ENCODE measurements around the gene EWSR1.

Gene EWSR1

DNA sequence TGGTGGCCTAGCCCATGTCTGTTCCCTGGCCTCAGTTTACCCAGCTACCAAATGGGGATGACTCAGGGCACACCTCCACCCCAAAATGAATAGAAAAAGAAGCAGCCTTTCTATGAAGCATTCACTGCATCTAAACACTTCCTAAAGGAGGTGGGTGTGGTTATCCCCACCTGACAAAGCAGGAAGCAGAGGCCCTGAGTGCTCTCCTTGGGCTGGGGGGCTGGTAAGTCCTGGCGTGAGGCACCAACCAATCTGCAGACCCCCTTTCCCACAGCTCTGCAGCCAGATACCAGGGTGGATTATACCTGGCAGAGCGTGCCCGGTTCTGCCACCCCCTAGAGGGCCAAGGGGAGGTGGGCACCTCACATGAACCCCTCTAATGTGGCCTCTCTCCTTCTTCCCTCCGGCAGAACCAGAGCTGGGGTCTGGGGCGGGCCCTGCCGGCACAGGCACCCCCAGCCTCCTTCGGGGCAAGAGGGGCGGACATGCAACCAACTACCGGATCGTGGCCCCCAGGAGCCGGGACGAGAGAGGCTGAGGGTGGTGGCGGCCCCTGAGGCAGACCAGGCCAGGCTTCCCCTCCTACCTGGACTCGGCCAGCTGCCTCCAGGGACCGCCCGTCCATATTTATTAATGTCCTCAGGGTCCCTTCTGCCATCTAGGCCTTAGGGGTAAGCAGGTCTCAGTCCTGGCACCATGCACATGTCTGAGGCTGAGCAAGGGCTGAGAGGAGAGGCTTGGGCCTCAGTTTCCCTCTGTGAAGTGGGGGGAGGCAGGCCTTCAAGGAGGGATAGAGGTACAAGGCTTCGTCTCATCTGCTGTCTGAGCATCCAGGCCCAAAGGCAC is 9.4 kb upstream of the EWSR1 start:
- intact Hi-C loops (cut with micrococcal nuclease), result no loop called here
- no peaks in the 10 kb centered on the region for H3K27me3 Mint-ChIP-seq
- peaks cover 27% of the 10 kb centered on the region for H3K36me3 Mint-ChIP-seq (ENCODE audit: low read depth)
- H3K4me1 Mint-ChIP-seq (ENCODE audit: low read depth), result no peaks in the 10 kb centered on the region
- H3K9me3 Mint-ChIP-seq, result no peaks in the 10 kb centered on the region
- H3K4me3 Mint-ChIP-seq, result no peak overlapping the region
- H3K27ac Mint-ChIP-seq, result no peak overlapping the region

DNA sequence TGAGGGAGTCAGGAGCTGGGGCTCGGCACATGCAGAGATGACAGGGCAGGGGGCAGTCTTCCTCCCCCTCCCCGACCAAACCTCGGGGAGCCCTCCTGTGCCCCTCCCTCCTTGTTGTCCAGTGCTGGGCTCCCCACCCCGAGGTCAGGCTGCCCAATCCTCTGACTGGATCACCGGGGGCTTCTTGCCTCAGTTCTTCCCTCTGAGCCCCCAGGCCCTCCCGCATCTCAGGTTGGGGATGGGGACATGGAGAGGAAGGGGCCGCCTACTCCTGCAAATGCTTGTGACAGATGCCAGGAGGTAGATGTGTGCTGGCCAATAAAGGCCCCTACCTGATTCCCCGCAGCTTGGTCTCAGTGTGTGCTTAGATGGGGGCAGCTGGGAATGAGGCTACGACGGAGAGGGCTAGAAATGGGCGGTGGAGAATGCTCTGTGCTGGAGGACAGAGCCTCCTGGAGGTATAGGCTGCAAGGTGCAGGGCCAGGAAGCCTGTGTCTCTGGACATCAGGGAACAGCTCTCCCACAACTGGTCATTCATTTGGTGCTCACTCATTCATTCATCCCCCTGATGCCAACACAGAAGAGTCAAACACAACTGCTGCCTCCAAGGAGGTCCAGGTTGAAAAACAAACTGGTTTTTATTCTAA is 8.7 kb upstream of the EWSR1 start:
- Mint-ChIP-seq H3K4me1 (ENCODE audit: low read depth) (no peaks in the 10 kb centered on the region), H3K9me3 (no peaks in the 10 kb centered on the region), H3K27ac (no peak overlapping the region), H3K4me3 (no peak overlapping the region), H3K27me3 (no peaks in the 10 kb centered on the region), H3K36me3 (ENCODE audit: low read depth) (peaks cover 35% of the 10 kb centered on the region)
- intact Hi-C loops (cut with micrococcal nuclease), result no loop called here

- peaks cover 42% of the 10 kb centered on the region for H3K36me3 Mint-ChIP-seq (ENCODE audit: low read depth)
- no peak overlapping the region for H3K4me3 Mint-ChIP-seq
- H3K9me3 Mint-ChIP-seq, result no peaks in the 10 kb centered on the region
- intact Hi-C loops (cut with micrococcal nuclease), result no loop called here
- H3K27ac Mint-ChIP-seq, result no peak overlapping the region
- no peaks in the 10 kb centered on the region for H3K27me3 Mint-ChIP-seq
- no peaks in the 10 kb centered on the region for H3K4me1 Mint-ChIP-seq (ENCODE audit: low read depth)
These were observed 8.0 kb upstream of the EWSR1 start for GRCh38 chr22:29260031-29260560.

GRCh38 chr22:29260601-29261315 is 7.3 kb upstream of the EWSR1 start:
- intact Hi-C loops (cut with micrococcal nuclease), result no loop called here
- Mint-ChIP-seq H3K4me3 (no peak overlapping the region), H3K4me1 (ENCODE audit: low read depth) (peaks cover 2% of the 10 kb centered on the region), H3K27me3 (no peaks in the 10 kb centered on the region), H3K9me3 (no peaks in the 10 kb centered on the region), H3K36me3 (ENCODE audit: low read depth) (peaks cover 48% of the 10 kb centered on the region), H3K27ac (no peak overlapping the region)

GRCh38 chr22:29263791-29264276 is 4.2 kb upstream of the EWSR1 start:
- H3K9me3 Mint-ChIP-seq, result no peaks in the 10 kb centered on the region
- H3K36me3 Mint-ChIP-seq (ENCODE audit: low read depth), result peaks cover 79% of the 10 kb centered on the region
- H3K4me1 Mint-ChIP-seq (ENCODE audit: low read depth), result peaks cover 19% of the 10 kb centered on the region
- no peak overlapping the region for H3K4me3 Mint-ChIP-seq
- no peak overlapping the region for H3K27ac Mint-ChIP-seq
- intact Hi-C loops (cut with micrococcal nuclease), result no loop called here
- no peaks in the 10 kb centered on the region for H3K27me3 Mint-ChIP-seq

GRCh38 chr22:29265305-29265704 is 2.8 kb upstream of the EWSR1 start:
- intact Hi-C loops (cut with micrococcal nuclease), result no loop called here
- Mint-ChIP-seq H3K9me3 (no peaks in the 10 kb centered on the region), H3K4me3 (no peak overlapping the region), H3K27ac (peak overlapping the region; percentile 100), H3K27me3 (no peaks in the 10 kb centered on the region), H3K36me3 (ENCODE audit: low read depth) (peaks cover 76% of the 10 kb centered on the region), H3K4me1 (ENCODE audit: low read depth) (peaks cover 28% of the 10 kb centered on the region)

DNA sequence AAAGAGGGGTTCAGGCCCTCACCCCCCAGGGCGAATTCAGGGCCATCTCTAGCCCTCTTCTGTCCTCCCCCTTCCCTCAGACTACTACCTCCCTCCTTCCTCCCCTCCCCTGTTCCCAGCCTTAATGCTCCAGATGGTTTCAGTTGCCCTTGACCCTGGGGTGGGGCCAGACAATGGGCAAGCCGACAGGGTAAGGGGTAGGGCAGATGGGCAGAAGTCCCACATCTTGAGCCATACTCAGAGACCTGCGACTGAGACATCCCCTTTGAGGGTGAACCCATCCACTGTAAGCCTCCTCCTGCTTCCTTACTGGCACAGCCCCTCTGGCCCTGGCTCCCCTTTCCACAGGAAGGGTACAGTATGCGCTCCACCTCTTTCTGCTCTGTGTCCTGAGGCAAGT is 2.1 kb upstream of the EWSR1 start:
- Mint-ChIP-seq H3K27ac (peak overlapping the region; percentile 100), H3K27me3 (no peaks in the 10 kb centered on the region), H3K9me3 (no peaks in the 10 kb centered on the region), H3K4me1 (ENCODE audit: low read depth) (peaks cover 34% of the 10 kb centered on the region), H3K4me3 (no peak overlapping the region), H3K36me3 (ENCODE audit: low read depth) (peaks cover 76% of the 10 kb centered on the region)
- intact Hi-C loops (cut with micrococcal nuclease), result no loop called here

DNA sequence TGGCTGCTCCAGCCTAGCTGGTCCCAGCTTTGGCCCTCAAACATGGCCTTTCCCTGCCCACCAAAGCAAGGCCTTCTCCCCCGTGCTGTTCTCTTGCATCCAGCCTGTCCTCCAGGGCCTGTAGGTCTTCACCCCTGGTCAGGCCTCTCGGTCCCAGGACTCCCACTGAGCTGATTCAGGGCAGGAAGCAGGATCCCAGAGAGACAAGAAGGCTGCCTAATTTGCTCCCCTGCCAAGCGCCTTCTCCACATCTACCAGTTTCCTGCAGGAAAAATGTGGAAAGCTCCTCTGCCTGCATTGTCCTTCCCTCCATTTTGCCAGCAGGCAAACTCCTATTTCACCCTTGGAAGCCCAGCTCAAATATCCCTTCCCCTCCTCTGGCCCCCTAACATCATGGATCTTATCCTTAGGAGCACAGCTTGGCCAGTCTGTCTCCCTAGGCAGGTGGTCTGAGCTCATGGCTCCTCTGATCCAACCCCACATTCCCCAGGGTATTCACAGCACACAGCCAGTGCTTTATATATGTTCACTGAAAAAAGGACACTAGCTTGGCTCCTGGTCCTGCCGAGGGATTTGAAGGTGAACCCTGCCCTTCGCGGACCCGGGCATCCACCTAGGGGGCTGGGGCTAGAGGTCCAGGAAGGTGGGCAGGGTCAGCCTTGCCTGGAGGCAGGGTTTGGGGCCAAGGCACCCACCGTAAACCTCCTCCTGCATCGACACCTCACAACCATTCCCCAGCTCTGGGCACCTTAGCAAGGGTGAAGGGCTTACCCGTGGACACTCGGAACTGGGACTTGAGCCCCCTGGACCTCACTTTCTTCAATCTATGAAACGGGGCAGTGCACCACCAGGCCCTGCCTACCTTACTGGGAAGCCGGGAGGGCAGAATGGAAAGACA is 1.3 kb upstream of the EWSR1 start:
- peaks cover 82% of the 10 kb centered on the region for H3K36me3 Mint-ChIP-seq (ENCODE audit: low read depth)

DNA sequence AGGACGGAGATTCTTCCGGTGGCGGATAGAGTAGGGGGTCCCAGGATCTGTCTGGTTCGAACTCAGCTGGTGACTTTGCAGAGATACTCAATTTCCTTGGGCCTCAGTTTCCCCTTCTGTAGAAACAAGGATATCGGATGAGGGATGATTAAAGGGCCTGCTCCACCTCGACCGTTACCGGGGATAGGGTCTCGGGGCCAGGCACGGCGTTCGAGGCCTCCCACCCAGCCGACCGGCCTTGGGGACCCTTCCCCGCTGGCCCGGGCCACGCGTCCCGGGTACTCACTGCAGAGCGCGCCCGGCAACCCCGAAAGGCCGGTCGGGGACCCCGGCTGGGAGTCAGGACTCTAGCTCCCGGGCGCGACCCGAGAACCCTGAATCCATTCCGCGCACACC is 608 bp upstream of the EWSR1 start:
- Mint-ChIP-seq H3K36me3 (ENCODE audit: low read depth) (peaks cover 88% of the 10 kb centered on the region), H3K27ac (peak overlapping the region; percentile 100), H3K4me1 (ENCODE audit: low read depth) (peaks cover 46% of the 10 kb centered on the region), H3K4me3 (peak overlapping the region; percentile 87), H3K9me3 (no peaks in the 10 kb centered on the region), H3K27me3 (no peaks in the 10 kb centered on the region)
- intact Hi-C loops (cut with micrococcal nuclease), result no loop called here

More for the DNA sequence above, 1.3 kb upstream of the EWSR1 start:
- no peaks in the 10 kb centered on the region for H3K27me3 Mint-ChIP-seq
- H3K27ac Mint-ChIP-seq, result peak overlapping the region; percentile 100
- H3K4me1 Mint-ChIP-seq (ENCODE audit: low read depth), result peaks cover 42% of the 10 kb centered on the region
- H3K4me3 Mint-ChIP-seq, result peak overlapping the region; percentile 87
- H3K9me3 Mint-ChIP-seq, result no peaks in the 10 kb centered on the region
- intact Hi-C loops (cut with micrococcal nuclease), result no loop called here

- Mint-ChIP-seq H3K36me3 (ENCODE audit: low read depth) (peaks cover 96% of the 10 kb centered on the region), H3K27ac (peak overlapping the region; percentile 100), H3K27me3 (no peaks in the 10 kb centered on the region), H3K4me1 (ENCODE audit: low read depth) (peaks cover 54% of the 10 kb centered on the region), H3K4me3 (peak overlapping the region; percentile 87), H3K9me3 (no peaks in the 10 kb centered on the region)
- intact Hi-C loops (cut with micrococcal nuclease), result loop anchor here (2.0 kb wide), 3 partner anchors 34 to 116 kb away; no protein-coding TSS in a partner anchor
These were observed 602 bp downstream of the EWSR1 start for GRCh38 chr22:29268511-29269229.

DNA sequence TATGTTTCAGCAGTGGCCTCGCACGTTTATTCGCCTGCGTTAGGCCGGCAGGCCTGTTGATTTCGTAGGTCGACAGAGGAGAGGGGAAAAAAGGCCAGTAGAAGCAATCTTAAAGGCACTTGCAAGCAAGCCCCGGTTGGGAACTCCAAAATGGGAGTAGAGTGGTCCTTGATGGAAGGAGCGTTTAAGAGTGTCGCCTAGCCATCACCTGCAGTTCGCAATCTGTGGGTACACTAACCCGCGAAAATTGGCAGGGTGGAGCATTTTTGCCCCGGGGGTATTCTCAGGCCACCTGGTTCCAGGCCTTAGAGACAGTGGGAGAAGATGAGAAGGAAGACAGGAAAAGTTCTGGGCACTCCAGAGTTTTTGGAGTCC is 1.1 kb downstream of the EWSR1 start:
- intact Hi-C loops (cut with micrococcal nuclease), result loop anchor here (2.0 kb wide), 3 partner anchors 34 to 116 kb away; no protein-coding TSS in a partner anchor
- peaks cover 96% of the 10 kb centered on the region for H3K36me3 Mint-ChIP-seq (ENCODE audit: low read depth)
- peak overlapping the region; percentile 87 for H3K4me3 Mint-ChIP-seq
- H3K27me3 Mint-ChIP-seq, result no peaks in the 10 kb centered on the region
- H3K9me3 Mint-ChIP-seq, result no peaks in the 10 kb centered on the region
- peaks cover 56% of the 10 kb centered on the region for H3K4me1 Mint-ChIP-seq (ENCODE audit: low read depth)
- peak overlapping the region; percentile 100 for H3K27ac Mint-ChIP-seq

DNA sequence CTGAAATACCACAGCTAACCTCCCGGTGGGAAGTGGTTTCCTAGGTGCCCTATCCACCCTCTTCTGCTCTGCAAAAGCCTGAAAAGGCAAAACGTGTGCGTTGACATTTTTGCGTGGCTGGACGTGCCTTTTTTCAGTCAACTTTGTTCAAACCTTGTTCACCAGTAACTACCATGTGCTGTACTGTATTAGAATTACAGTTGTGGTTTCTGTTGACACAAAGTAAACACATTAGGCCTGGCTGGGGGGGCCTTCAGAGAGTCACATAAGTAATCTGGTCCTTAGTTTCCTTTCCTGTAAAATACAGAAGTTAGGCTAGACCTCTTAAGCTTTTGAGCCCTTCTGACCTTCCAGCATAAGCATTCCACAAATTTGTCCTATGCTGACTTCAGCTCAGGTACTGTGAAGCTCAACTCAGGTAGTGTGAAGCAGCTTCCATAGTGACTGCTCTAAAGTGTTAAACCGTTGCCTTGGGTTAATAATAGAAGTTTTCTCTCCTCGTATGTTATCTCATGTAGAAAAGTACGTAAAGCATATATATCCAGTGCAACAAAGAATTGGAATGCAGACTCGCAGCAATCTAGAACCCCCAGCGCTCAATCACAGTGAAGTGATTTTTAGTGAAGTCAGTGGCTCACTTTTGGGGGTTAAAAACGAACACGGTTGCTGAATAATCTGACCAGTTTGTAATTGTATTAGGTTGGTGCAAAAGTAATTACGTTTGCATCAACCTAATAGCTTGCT is 1.8 kb downstream of the EWSR1 start:
- H3K27me3 Mint-ChIP-seq, result no peaks in the 10 kb centered on the region
- peak overlapping the region; percentile 87 for H3K4me3 Mint-ChIP-seq
- peaks cover 59% of the 10 kb centered on the region for H3K4me1 Mint-ChIP-seq (ENCODE audit: low read depth)
- peak overlapping the region; percentile 100 for H3K27ac Mint-ChIP-seq
- peaks cover 96% of the 10 kb centered on the region for H3K36me3 Mint-ChIP-seq (ENCODE audit: low read depth)
- no peaks in the 10 kb centered on the region for H3K9me3 Mint-ChIP-seq
- intact Hi-C loops (cut with micrococcal nuclease), result loop anchor here (2.0 kb wide), 3 partner anchors 33 to 117 kb away; no protein-coding TSS in a partner anchor

Data from dendritic cell treated with granulocyte-macrophage colony-stimulating factor and Interleukin-4, amounts not matched to agents 40 ng/mL and 50 ng/mL, for 4 days (primary cell).